Liver (tissue), 3 donors: ENCODE results near the gene OR10A6.

Experiments
- EGR1 ChIP-seq, 2 donors: IDR thresholded peaks; 2 replicates each; pipeline ENCODE4 v1.6.1; 2016 to 2018; ENCODE audit warnings: antibody characterized with exemption in 2 of 2, low read depth in 2 of 2
- FOXA2 ChIP-seq: IDR thresholded peaks from 2 replicates; pipeline ENCODE4 v1.6.1; 2016; ENCODE audit warnings: antibody characterized with exemption
- HNF4A ChIP-seq, 2 donors: conservative IDR thresholded peaks; 2 replicates each; pipeline ENCODE4 v1.6.1; 2016; ENCODE audit warnings: antibody characterized with exemption in 2 of 2, mild to moderate bottlenecking in 2 of 2
- HNF4G ChIP-seq: IDR thresholded peaks from 2 replicates; pipeline ENCODE4 v1.6.1; 2016; ENCODE audit warnings: antibody characterized with exemption
- JUND ChIP-seq, 2 donors: IDR thresholded peaks; 2 replicates each; pipeline ENCODE4 v1.6.1; 2016; ENCODE audit warnings: antibody characterized with exemption in 2 of 2
- RAD21 ChIP-seq, 2 donors: IDR thresholded peaks; 2 replicates each; pipeline ENCODE4 v1.6.1; 2016; ENCODE audit warnings: antibody characterized with exemption in 2 of 2, mild to moderate bottlenecking in 2 of 2
- TAF1 ChIP-seq: conservative IDR thresholded peaks from 2 replicates; pipeline ENCODE4 v1.6.1; 2016; ENCODE audit warnings: antibody characterized with exemption, mild to moderate bottlenecking
- YY1 ChIP-seq: IDR thresholded peaks from 2 replicates; pipeline ENCODE4 v1.6.1; 2016; ENCODE audit warnings: antibody characterized with exemption, mild to moderate bottlenecking
- TF ChIP-seq, protein P1 (sequence below): IDR thresholded peaks from 2 replicates; pipeline ENCODE4 v1.6.1; 2016; ENCODE audit warnings: antibody characterized with exemption
- TF ChIP-seq, protein P2 (sequence below): fragments of 150-350 bp; IDR thresholded peaks from 2 replicates; pipeline ENCODE4 v1.5.1; 2017; ENCODE audit warnings: improper control_type of control experiment, low read depth, low read length; ENCODE audit not compliant: missing input control
- TF ChIP-seq, protein P3 (sequence below): IDR thresholded peaks from 2 replicates; pipeline ENCODE4 v1.6.1; 2016; ENCODE audit warnings: antibody characterized with exemption
- TF ChIP-seq, protein P4 (sequence below): IDR thresholded peaks from 2 replicates; pipeline ENCODE4 v1.6.1; 2016; ENCODE audit warnings: antibody characterized with exemption
- donor health status: healthy.
- donor health status: healthy.

DNA sequence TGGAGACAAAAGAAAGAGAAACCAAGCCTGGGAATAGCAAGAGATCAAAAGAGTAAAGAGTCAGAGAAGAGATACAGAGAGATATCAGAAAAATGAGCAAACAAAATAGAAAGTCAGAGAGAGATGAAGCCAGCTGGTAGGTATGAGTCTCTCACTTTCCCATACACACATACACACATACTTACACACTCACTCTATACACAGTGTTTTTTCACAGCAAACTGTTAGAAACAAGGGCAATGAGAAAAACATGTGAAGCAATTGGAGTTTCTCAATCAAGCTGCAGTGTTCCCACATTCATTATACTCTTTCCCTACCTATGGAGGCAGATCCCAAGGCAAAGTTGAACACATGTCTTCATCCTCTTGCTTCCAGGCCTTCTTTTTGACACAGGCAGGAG, 36.8 kb upstream of the OR10A6 start:
- no peak for TF ChIP-seq YY1
- TF ChIP-seq HNF4G: no peak
- TF ChIP-seq, protein P1, sequence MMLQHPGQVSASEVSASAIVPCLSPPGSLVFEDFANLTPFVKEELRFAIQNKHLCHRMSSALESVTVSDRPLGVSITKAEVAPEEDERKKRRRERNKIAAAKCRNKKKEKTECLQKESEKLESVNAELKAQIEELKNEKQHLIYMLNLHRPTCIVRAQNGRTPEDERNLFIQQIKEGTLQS: no peak
- TF ChIP-seq JUND (IDR thresholded peaks at IDR 0.05): no peak
- TF ChIP-seq, protein P2, sequence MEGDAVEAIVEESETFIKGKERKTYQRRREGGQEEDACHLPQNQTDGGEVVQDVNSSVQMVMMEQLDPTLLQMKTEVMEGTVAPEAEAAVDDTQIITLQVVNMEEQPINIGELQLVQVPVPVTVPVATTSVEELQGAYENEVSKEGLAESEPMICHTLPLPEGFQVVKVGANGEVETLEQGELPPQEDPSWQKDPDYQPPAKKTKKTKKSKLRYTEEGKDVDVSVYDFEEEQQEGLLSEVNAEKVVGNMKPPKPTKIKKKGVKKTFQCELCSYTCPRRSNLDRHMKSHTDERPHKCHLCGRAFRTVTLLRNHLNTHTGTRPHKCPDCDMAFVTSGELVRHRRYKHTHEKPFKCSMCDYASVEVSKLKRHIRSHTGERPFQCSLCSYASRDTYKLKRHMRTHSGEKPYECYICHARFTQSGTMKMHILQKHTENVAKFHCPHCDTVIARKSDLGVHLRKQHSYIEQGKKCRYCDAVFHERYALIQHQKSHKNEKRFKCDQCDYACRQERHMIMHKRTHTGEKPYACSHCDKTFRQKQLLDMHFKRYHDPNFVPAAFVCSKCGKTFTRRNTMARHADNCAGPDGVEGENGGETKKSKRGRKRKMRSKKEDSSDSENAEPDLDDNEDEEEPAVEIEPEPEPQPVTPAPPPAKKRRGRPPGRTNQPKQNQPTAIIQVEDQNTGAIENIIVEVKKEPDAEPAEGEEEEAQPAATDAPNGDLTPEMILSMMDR: no peak
- no peak for TF ChIP-seq EGR1 (IDR thresholded peaks at IDR 0.05; ENCODE audit: low read depth in 2 of 2)
- no peak for TF ChIP-seq RAD21 (IDR thresholded peaks at IDR 0.05)
- no peak for TF ChIP-seq HNF4A (conservative IDR thresholded peaks at IDR 0.05)
- TF ChIP-seq, protein P3, sequence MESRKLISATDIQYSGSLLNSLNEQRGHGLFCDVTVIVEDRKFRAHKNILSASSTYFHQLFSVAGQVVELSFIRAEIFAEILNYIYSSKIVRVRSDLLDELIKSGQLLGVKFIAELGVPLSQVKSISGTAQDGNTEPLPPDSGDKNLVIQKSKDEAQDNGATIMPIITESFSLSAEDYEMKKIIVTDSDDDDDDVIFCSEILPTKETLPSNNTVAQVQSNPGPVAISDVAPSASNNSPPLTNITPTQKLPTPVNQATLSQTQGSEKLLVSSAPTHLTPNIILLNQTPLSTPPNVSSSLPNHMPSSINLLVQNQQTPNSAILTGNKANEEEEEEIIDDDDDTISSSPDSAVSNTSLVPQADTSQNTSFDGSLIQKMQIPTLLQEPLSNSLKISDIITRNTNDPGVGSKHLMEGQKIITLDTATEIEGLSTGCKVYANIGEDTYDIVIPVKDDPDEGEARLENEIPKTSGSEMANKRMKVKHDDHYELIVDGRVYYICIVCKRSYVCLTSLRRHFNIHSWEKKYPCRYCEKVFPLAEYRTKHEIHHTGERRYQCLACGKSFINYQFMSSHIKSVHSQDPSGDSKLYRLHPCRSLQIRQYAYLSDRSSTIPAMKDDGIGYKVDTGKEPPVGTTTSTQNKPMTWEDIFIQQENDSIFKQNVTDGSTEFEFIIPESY: no peak
- TF ChIP-seq TAF1: no peak
- TF ChIP-seq FOXA2: no peak
- TF ChIP-seq, protein P4, sequence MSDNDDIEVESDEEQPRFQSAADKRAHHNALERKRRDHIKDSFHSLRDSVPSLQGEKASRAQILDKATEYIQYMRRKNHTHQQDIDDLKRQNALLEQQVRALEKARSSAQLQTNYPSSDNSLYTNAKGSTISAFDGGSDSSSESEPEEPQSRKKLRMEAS: no peak
